Colonic mucosa (tissue), 4 donors: Measurements from ENCODE around the gene CDCA4. TPM values are rescaled to one million over a fixed set of nuclear protein-coding genes. Genes with fewer than 3 reads are reported as not detected.

Experiments used
- DNase-seq: peaks from one replicate; pipeline ENCODE4 v3.0.0-alpha.2; 2020
- H3K27ac ChIP-seq: fragments of 200-600 bp; one replicate; pipeline ENCODE4 v1.8.0; 2021
- H3K27me3 ChIP-seq: fragments of 200-600 bp; one replicate; pipeline ENCODE4 v1.8.0; 2021
- H3K36me3 ChIP-seq: fragments of 200-600 bp; one replicate; pipeline ENCODE4 v1.8.0; 2021
- H3K4me1 ChIP-seq: fragments of 200-600 bp; one replicate; pipeline ENCODE4 v1.8.0; 2021; ENCODE audit warnings: mild to moderate bottlenecking
- H3K4me3 ChIP-seq: fragments of 200-600 bp; one replicate; pipeline ENCODE4 v1.8.0; 2021
- H3K9ac ChIP-seq, 2 donors: one replicate each; pipeline ENCODE4 v1.7.0; 2013; ENCODE audit warnings: control low read depth in 2 of 2, low read depth in 2 of 2, low read length in 2 of 2
- H3K9me3 ChIP-seq: fragments of 200-600 bp; one replicate; pipeline ENCODE4 v1.8.0; 2021
- CTCF ChIP-seq: fragments of 200-600 bp; IDR thresholded peaks from one replicate; pipeline ENCODE4 v1.8.0; 2022; ENCODE audit warnings: antibody characterized with exemption, mild to moderate bottlenecking
- intact Hi-C: fragments of 100-400 bp; cut with DNase I; formaldehyde crosslinking; loops from one replicate; pipeline ENCODE4 v1.14.1; 2022
- total RNA-seq, 2 donors: library from RNA; stranded (reverse); fragmentation: NEBNext Ultra II Directional in 1 of 2; extraction: Animal tissue kit (Norgen Biotek cat#: 25700) in 1 of 2; gene quantifications; one replicate each; pipeline ENCODE4 v1.2.1, GENCODE V29; 2021
- donor health status: healthy.
- donor health status: DM: no; HTN: no; CAD: no.
- donor health status: DM: no; HTN: no; CAD: no.

CDCA4 gene
- total RNA-seq, 2 donors from 2014 or later = 8.3 to 16.3 TPM

GRCh38 chr14:104973385-104974145, 47.3 kb downstream of the CDCA4 start:
- H3K9ac ChIP-seq = peak overlapping the region in 1 of 2 donors; percentile 71
- TF ChIP-seq CTCF = no peak
- H3K4me1 ChIP-seq = peaks cover 40% of the 10 kb centered on the region
- intact Hi-C loops = no loop called here
- H3K4me3 ChIP-seq = no peak overlapping the region
- no peaks in the 10 kb centered on the region for H3K36me3 ChIP-seq
- peak overlapping the region; percentile 82 for H3K27ac ChIP-seq
- peaks cover 17% of the 10 kb centered on the region for H3K27me3 ChIP-seq
- DNase-seq = peak; percentile 50
- H3K9me3 ChIP-seq = no peaks in the 10 kb centered on the region

GRCh38 chr14:104973135-104973384, 47.8 kb downstream of the CDCA4 start:
- peaks cover 42% of the 10 kb centered on the region for H3K4me1 ChIP-seq
- H3K9me3 ChIP-seq = no peaks in the 10 kb centered on the region
- peak overlapping the region; percentile 82 for H3K27ac ChIP-seq
- H3K36me3 ChIP-seq = no peaks in the 10 kb centered on the region
- peaks cover 15% of the 10 kb centered on the region for H3K27me3 ChIP-seq
- no peak overlapping the region for H3K4me3 ChIP-seq
- DNase-seq = peak; percentile 74
- no peak for TF ChIP-seq CTCF
- intact Hi-C loops = no loop called here
- H3K9ac ChIP-seq = peak overlapping the region; percentile 13 to 71

- Histone ChIP-seq H3K9me3 (no peaks in the 10 kb centered on the region), H3K27me3 (peaks cover 16% of the 10 kb centered on the region), H3K4me3 (no peak overlapping the region), H3K9ac (peak overlapping the region; percentile 13 to 71), H3K27ac (peak overlapping the region; percentile 82), H3K36me3 (no peaks in the 10 kb centered on the region), H3K4me1 (peaks cover 43% of the 10 kb centered on the region)
- intact Hi-C loops = no loop called here
- TF ChIP-seq CTCF = no peak
- peak; percentile 78 for DNase-seq
These were observed 48.4 kb downstream of the CDCA4 start for GRCh38 chr14:104972301-104973134.

- Histone ChIP-seq H3K9ac (peak overlapping the region in 1 of 2 donors; percentile 71), H3K9me3 (no peaks in the 10 kb centered on the region), H3K4me1 (peaks cover 39% of the 10 kb centered on the region), H3K36me3 (no peaks in the 10 kb centered on the region), H3K27ac (peak overlapping the region; percentile 82), H3K4me3 (no peak overlapping the region), H3K27me3 (peaks cover 16% of the 10 kb centered on the region)
- TF ChIP-seq CTCF = no peak
- intact Hi-C loops = no loop called here
- DNase-seq = no peak
These were observed 49.2 kb downstream of the CDCA4 start for GRCh38 chr14:104971447-104972240.
